DMS153 treated with DMSO at 0.1 percent for 48 hours (cell line): ENCODE measurements around the gene CAPN12.

Source experiments
- DNase-seq: peaks from one replicate; lab custom pipeline; 2025; ENCODE audit not compliant: unreplicated experiment; lab: John Stamatoyannopoulos, UW

CAPN12 gene

GRCh38 chr19:38727306-38727867 is 16.9 kb downstream of the CAPN12 start:
- DNase-seq, result no peak

GRCh38 chr19:38726761-38727301 is 17.4 kb downstream of the CAPN12 start:
- DNase-seq, result no peak

- DNase-seq, result no peak
Measured at GRCh38 chr19:38726284-38726673, 18.0 kb downstream of the CAPN12 start.

DNA sequence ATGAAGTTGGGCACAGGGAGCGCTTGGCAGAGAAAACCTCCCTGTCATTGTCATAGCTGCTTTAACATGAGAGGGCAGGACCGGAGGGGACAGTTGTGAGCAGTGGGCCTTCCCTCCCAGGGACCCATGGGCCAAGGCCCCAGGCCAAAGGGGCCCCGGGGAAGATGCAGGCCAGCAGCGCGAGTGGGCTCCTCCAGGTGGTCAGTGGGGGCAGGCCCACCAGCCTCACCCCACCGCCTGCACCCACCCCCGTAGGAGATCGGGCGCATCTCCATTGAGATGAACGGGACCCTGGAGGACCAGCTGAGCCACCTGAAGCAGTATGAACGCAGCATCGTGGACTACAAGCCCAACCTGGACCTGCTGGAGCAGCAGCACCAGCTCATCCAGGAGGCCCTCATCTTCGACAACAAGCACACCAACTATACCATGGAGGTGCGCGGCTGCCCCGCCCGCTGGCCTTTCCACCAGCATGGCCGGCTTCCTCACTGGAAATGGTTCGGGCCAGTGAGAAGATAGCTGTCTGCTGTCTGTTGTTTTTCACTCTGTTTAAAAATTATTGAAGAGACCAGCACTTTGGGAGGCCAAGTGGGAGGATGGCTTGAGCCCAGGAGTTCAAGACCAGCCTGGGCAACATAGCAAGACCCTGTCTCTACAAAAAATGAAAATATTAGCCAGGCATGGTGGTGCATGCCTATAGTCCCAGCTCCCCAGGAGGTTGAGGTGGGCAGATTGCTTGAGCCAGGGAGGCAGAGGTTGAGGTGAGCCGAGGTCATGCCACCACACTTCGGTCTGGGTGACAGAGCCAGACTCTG is 18.6 kb downstream of the CAPN12 start:
- DNase-seq, result no peak

GRCh38 chr19:38723990-38724854 is 20.1 kb downstream of the CAPN12 start:
- DNase-seq, result no peak

GRCh38 chr19:38723606-38723965 is 20.7 kb downstream of the CAPN12 start:
- no peak for DNase-seq

- DNase-seq, result no peak
Measured at GRCh38 chr19:38722947-38723605, 21.2 kb downstream of the CAPN12 start.

- no peak for DNase-seq
Measured at GRCh38 chr19:38721979-38722773, 22.1 kb downstream of the CAPN12 start.

- no peak for DNase-seq
Measured at GRCh38 chr19:38721496-38721895, 22.8 kb downstream of the CAPN12 start.

GRCh38 chr19:38720559-38721236 is 23.6 kb downstream of the CAPN12 start:
- DNase-seq, result no peak

DNA sequence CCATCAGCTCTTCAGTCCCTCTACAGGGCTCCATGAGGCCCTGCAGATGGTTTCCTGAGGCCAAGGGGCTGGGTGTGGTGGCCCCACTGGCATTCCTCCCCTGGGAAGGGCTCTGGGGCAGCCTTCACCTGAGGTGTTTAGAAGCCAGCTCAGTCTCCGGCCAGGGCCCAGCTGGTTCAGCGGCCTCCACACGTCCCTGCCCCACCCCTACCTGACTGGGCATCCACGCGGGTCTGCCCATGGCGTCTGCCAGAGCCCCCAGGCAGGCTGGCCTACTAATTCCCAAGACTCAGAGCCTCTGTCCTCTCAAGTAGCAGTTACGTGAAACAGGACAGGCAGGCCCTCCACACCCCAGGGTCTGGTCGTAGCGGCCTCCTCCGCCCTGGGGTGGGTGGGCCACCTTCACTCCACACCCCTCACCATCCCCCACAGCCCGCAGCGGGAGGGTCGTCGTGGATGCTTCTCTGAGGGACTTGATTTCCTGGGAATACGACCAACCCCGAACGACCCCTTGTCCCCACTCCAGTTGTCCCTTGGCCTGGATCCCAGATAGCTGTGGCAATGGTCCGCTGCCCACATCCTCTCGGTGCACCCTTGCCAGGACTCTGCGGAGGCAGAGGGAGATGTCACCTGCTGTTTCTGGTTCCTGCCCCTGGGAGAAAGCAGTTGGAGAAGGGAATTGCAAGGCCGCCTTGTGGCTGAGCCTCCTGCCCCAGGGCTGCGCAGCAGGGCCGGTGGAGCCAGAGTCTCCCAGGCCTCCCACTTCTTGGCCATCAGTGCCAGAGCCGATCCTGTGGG is 24.3 kb downstream of the CAPN12 start:
- no peak for DNase-seq

- no peak for DNase-seq
Measured at GRCh38 chr19:38718747-38719543, 25.3 kb downstream of the CAPN12 start.

- DNase-seq, result no peak
Measured at GRCh38 chr19:38717855-38718254, 26.4 kb downstream of the CAPN12 start.

DNA sequence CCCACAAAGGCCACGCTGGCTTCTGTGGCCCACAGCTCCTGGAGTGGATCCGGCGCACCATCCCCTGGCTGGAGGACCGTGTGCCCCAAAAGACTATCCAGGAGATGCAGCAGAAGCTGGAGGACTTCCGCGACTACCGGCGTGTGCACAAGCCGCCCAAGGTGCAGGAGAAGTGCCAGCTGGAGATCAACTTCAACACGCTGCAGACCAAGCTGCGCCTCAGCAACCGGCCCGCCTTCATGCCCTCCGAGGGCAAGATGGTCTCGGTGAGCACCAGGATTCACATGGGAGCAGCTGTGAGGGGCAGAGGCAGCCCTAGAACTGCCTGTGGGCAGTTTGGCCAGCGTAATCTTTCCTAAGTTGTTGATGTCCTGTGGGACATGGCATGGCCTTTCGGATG is 27.2 kb downstream of the CAPN12 start:
- no peak for DNase-seq

DNA sequence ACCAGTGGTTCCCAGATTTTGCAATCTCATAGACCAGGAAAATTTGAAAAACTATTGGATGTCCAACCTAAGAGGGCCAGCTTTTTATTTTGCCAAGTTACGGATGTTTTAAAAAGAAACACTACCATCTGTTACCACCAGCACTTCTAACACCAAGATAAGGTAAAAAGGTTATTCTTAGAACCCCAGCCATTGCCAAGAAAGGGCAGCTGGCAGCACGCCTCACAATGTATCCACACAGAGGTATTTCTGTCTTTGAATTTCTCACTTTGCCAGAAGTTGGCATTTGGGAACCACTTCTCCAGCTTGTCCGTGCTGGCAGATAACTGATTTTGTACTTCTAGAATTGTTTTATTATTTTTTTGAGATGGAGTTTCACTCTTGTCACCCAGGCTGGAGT is 28.7 kb downstream of the CAPN12 start:
- no peak for DNase-seq

GRCh38 chr19:38714354-38714778 is 29.9 kb downstream of the CAPN12 start:
- DNase-seq, result no peak

DNA sequence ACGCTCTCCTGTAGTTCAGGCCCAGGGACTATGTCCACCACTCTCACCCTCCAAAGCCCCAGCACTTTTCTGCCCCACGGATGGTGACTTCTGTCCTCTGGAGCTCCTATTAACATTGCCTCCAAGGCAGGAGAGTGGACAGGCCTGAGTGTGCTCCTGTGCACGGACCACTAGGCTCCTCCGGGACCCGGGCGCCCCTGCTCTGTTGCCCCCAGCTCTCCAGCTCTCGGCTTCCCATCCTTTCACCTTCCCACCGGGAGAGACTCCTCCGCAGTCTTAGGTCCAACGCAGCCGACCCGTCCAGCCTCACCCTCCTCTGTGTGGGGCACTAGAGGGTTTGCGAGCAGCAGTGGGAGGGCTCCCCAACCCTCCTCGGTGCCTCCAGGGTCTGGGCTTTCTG is 30.4 kb downstream of the CAPN12 start:
- no peak for DNase-seq

DNA sequence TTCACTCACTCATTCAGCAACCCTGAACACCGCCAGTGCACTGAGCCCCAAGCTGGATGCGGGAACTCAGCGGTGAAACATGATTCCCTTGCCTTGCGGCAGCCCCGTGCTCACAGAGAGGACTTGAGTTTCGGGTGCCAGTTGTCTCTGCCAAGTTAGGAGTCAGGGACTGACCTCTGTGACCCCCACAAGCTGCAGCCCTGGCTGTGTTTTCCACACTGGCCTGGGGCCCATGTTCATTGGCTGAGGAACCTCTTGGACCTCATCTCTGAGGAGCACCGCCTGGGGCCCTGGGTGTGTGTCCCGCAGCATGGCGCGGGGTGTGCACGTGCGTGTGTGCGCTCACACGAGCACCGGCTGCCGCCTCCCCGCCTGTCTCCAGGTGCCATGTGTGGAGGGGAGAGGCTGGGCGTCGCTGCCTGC is 31.0 kb downstream of the CAPN12 start:
- no peak for DNase-seq
